ENCODE data around the gene CHST13.

GRCh38 chr3:126538966-126539365 is 15.0 kb downstream of the CHST13 start:
- TF ChIP-seq CTCF (IDR thresholded peaks at IDR 0.05) (no peak), POLR2A (IDR thresholded peaks at IDR 0.05) (no peak)

Data from lower leg skin (tissue), 3 donors.